HL-60 (cell line): Measurements from ENCODE around the gene ANKRD33B.

Source experiments
- DNase-seq, 2 experiments: peaks; one replicate each; pipeline ENCODE4 v3.0.0-alpha.2; 2010 to 2020; ENCODE audit warnings: low read depth in 1 of 2, low spot score in 1 of 2
- H3K27ac ChIP-seq: fragments of 250-450 bp; sonication (Bioruptor Pico); replicated peaks from 2 replicates; pipeline ENCODE4 v1.5.1; 2020; ENCODE audit warnings: mild to moderate bottlenecking, moderate library complexity
- H3K27me3 ChIP-seq: fragments of 250-450 bp; sonication (Bioruptor Pico); 2 replicates; pipeline ENCODE4 v1.5.1; 2021; ENCODE audit warnings: mild to moderate bottlenecking, moderate library complexity; ENCODE audit not compliant: insufficient read depth, poor library complexity, severe bottlenecking
- H3K4me3 ChIP-seq: replicated peaks from 2 replicates; pipeline ENCODE4 v1.5.1; 2011; ENCODE audit warnings: mild to moderate bottlenecking, control low read depth, low read length; ENCODE audit not compliant: insufficient read depth
- CTCF ChIP-seq: IDR thresholded peaks from one replicate; pipeline ENCODE4 v1.5.1; 2011; ENCODE audit warnings: low read length, control low read depth, inconsistent platforms; ENCODE audit not compliant: insufficient read depth
- GABPA ChIP-seq: IDR thresholded peaks from 2 replicates; pipeline ENCODE4 v1.6.1; 2012; ENCODE audit warnings: low read depth
- POLR2AphosphoS5 ChIP-seq: IDR thresholded peaks from 2 replicates; pipeline ENCODE4 v1.6.1; 2012; ENCODE audit warnings: low read depth
- REST ChIP-seq: IDR thresholded peaks from 2 replicates; pipeline ENCODE4 v1.6.1; 2012; ENCODE audit warnings: low read depth; ENCODE audit not compliant: insufficient replicate concordance
- SPI1 ChIP-seq: IDR thresholded peaks from 2 replicates; pipeline ENCODE4 v1.6.1; 2012; ENCODE audit warnings: low read depth, mild to moderate bottlenecking, borderline replicate concordance

Gene ANKRD33B

GRCh38 chr5:10626473-10627013, 62.7 kb downstream of the ANKRD33B start:
- TF ChIP-seq CTCF (no peak), POLR2AphosphoS5 (peak; percentile 96)
- no peaks in the 10 kb centered on the region for H3K27me3 ChIP-seq
- H3K4me3 ChIP-seq, result no peak overlapping the region
- DNase-seq, result peak; percentile 92 to 96
- H3K27ac ChIP-seq, result peak overlapping the region; percentile 84

- TF ChIP-seq GABPA (no peak), SPI1 (no peak), POLR2AphosphoS5 (no peak), CTCF (no peak), REST (no peak)
- no peaks in the 10 kb centered on the region for H3K27me3 ChIP-seq
- H3K4me3 ChIP-seq, result no peak overlapping the region
- DNase-seq, result no peak
- H3K27ac ChIP-seq, result peak overlapping the region; percentile 84
Measured at GRCh38 chr5:10627160-10627701, 63.4 kb downstream of the ANKRD33B start.

GRCh38 chr5:10628601-10629000, 64.7 kb downstream of the ANKRD33B start:
- H3K27me3 ChIP-seq, result no peaks in the 10 kb centered on the region
- TF ChIP-seq REST (no peak), POLR2AphosphoS5 (no peak), SPI1 (no peak), GABPA (no peak), CTCF (no peak)
- no peak overlapping the region for H3K4me3 ChIP-seq
- no peak for DNase-seq
- peak overlapping the region; percentile 84 for H3K27ac ChIP-seq

GRCh38 chr5:10629682-10630081, 65.8 kb downstream of the ANKRD33B start:
- DNase-seq, result no peak
- TF ChIP-seq SPI1, result no peak
- no peak for TF ChIP-seq GABPA
- no peak for TF ChIP-seq POLR2AphosphoS5
- no peak for TF ChIP-seq CTCF
- TF ChIP-seq REST, result no peak
- peak overlapping the region; percentile 10; the same call in 1 of the 2 replicates for H3K27ac ChIP-seq
- H3K4me3 ChIP-seq, result no peak overlapping the region
- no peaks in the 10 kb centered on the region for H3K27me3 ChIP-seq
